SKM-1 (cell line): ENCODE measurements around the gene DTX1.

ENCODE experiments used
- DNase-seq: peaks from one replicate; lab custom pipeline; 2025; ENCODE audit not compliant: unreplicated experiment; lab: John Stamatoyannopoulos, UW

Gene DTX1

GRCh38 chr12:113054948-113055486 lies 1.5 kb upstream of the DTX1 start:
- no peak for DNase-seq

- DNase-seq, result no peak
Observed at GRCh38 chr12:113055594-113056380, 743 bp upstream of the DTX1 start.

- no peak for DNase-seq
Observed at GRCh38 chr12:113056381-113056630, 224 bp upstream of the DTX1 start.

- DNase-seq, result no peak
Observed at GRCh38 chr12:113057565-113058485, 1.3 kb downstream of the DTX1 start.

GRCh38 chr12:113058553-113058952 lies 2.0 kb downstream of the DTX1 start:
- DNase-seq, result no peak

GRCh38 chr12:113059071-113059595 lies 2.6 kb downstream of the DTX1 start:
- no peak for DNase-seq

- DNase-seq, result no peak
Observed at GRCh38 chr12:113060336-113060960, 3.9 kb downstream of the DTX1 start.

GRCh38 chr12:113061061-113061694 lies 4.6 kb downstream of the DTX1 start:
- DNase-seq, result no peak

GRCh38 chr12:113062502-113063395 lies 6.2 kb downstream of the DTX1 start:
- DNase-seq, result no peak

- no peak for DNase-seq
Observed at GRCh38 chr12:113063396-113064350, 7.1 kb downstream of the DTX1 start.

GRCh38 chr12:113064395-113065125 lies 8.0 kb downstream of the DTX1 start:
- DNase-seq, result no peak

- no peak for DNase-seq
Observed at GRCh38 chr12:113065126-113066007, 8.8 kb downstream of the DTX1 start.

- no peak for DNase-seq
Observed at GRCh38 chr12:113066813-113067400, 10.4 kb downstream of the DTX1 start.

- DNase-seq, result no peak
Observed at GRCh38 chr12:113067987-113068935, 11.7 kb downstream of the DTX1 start.

GRCh38 chr12:113069149-113069548 lies 12.6 kb downstream of the DTX1 start:
- DNase-seq, result no peak

- no peak for DNase-seq
Observed at GRCh38 chr12:113069751-113070116, 13.2 kb downstream of the DTX1 start.
